ENCODE results near the gene RHBG.

RHBG gene

GRCh38 chr1:156372876-156373275 lies 3.9 kb downstream of the RHBG start:
- no peak overlapping the region for H3K4me3 ChIP-seq (ENCODE audit: low read length)
- TF ChIP-seq CTCF (conservative IDR thresholded peaks at IDR 0.05; ENCODE audit: low read length): no peak
- DNase-seq (ENCODE audit: low read depth): no peak

DNA sequence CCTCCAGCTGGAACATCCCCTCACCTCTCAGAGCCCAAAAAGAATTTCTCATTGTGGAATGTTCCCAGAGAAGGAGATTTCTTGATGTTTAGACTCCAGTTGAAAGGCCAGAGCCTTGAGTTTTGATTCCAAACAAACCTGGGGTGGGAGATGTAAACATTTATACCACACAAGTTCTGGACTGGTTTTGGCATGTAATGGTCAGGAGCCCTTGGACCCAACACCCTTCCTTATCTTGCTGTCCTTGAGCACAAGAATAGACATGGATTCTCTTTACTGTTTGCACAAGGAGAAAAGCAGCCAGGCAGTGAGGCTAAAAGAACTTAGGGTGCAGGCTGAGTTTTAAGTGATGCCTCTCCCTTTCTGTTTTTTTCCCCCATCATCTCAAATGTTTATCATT lies 4.5 kb downstream of the RHBG start:
- no peak for DNase-seq (ENCODE audit: low read depth)
- TF ChIP-seq CTCF (conservative IDR thresholded peaks at IDR 0.05; ENCODE audit: low read length): no peak
- H3K4me3 ChIP-seq (ENCODE audit: low read length): no peak overlapping the region

- DNase-seq (ENCODE audit: low read depth): peak; percentile 68
- TF ChIP-seq CTCF (conservative IDR thresholded peaks at IDR 0.05; ENCODE audit: low read length): peak; percentile 12; the same call in 1 of the 2 replicates
- no peak overlapping the region for H3K4me3 ChIP-seq (ENCODE audit: low read length)
Measured at GRCh38 chr1:156376146-156376545, 7.1 kb downstream of the RHBG start.

DNA sequence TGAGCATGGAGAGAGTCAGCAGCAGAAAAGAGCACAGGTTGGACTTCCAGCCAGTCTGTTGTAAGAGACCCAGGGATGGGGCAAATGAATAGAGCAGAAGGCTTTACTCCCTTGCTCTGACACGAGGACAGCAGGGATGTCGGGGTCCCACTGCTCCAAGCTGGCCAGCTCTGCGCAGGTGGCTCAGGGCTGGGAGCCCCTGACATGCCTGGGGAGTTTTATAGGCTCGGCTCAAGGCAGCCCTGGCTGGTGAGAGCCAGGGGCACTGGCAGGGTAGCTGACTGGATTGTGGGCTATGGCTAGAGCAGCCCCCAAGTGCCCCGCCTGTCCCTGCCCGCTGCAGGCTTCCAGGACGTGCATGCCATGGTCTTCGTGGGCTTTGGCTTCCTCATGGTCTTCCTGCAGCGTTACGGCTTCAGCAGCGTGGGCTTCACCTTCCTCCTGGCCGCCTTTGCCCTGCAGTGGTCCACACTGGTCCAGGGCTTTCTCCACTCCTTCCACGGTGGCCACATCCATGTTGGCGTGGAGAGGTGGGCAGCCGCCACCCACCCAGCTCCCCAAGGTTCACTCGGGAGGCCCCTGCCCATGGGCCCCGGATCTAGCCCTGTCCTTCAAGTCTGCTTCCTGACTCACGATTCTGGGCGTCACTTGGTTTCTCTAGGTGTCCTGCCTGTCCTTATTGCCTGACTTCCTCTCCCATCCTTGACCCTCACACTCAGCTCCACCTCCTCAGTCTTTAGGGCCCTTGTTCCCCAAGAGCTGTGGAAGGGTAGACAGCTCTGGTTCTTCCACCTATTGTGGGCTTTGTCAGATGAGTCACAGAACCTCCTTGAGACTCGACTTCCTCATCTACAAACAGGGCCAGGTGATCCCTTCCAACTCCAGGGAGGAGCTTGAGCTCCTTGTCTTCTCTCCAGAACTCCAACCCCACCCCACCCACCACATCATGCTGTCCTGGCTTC lies 8.2 kb downstream of the RHBG start:
- H3K4me3 ChIP-seq (ENCODE audit: low read length): no peak overlapping the region
- no peak for TF ChIP-seq CTCF (conservative IDR thresholded peaks at IDR 0.05; ENCODE audit: low read length)
- no peak for DNase-seq (ENCODE audit: low read depth)

- TF ChIP-seq CTCF (conservative IDR thresholded peaks at IDR 0.05; ENCODE audit: low read length): no peak
- DNase-seq (ENCODE audit: low read depth): no peak
Measured at GRCh38 chr1:156378557-156378956, 9.5 kb downstream of the RHBG start.

DNA sequence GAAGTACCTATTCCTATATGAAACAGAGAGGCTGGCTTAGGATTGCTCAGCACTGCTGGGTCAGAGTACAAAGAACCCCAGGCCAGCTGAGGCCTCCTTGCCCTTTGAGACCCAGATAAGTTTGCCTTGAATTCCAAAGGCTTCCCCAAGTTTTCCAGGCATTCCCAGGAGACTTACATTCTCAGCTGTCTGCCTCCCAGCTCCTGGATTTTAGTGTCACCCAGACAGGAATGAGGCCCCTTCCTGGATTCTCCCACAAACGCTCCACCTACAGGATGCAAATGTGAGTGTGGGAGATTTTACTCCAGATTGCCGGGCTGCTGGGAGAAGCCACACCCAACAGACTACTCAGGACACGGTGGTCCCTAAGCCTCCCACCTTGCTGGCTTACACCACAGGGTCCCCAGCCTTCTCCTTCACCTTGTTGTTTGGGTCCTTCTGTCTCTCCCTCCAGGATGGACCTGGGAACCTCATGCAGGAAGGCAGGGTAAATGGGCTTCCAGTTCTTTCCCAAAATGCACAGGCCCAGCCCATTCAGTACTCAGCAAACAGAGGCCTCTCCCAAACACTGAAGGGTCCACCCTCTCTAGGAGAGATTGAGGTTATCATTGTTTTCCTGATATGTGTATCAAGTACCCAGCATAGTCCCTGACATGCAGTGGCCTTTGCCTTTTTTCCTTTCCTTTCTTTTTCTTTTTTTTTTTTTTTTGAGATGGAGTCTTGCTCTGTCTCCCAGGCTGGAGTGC lies 10.6 kb downstream of the RHBG start:
- H3K4me3 ChIP-seq (ENCODE audit: low read length): no peak overlapping the region
- peak; percentile 28 for DNase-seq (ENCODE audit: low read depth)
- TF ChIP-seq CTCF (conservative IDR thresholded peaks at IDR 0.05; ENCODE audit: low read length): peak; percentile 15; the same call in 1 of the 2 replicates

More at GRCh38 chr1:156378557-156378956, 9.5 kb downstream of the RHBG start:
- no peak overlapping the region for H3K4me3 ChIP-seq (ENCODE audit: low read length)
